Fibroblast of villous mesenchyme (primary cell): Measurements from ENCODE around the gene NOS3. TPM values are rescaled to one million over a fixed set of nuclear protein-coding genes. Genes with fewer than 3 reads are reported as not detected.

ENCODE experiments used
- DNase-seq: peaks from one replicate; pipeline ENCODE4 v3.0.0-alpha.2; 2010; ENCODE audit warnings: low read depth
- H3K4me3 ChIP-seq: 2 replicates; pipeline ENCODE4 v1.5.1; 2011; ENCODE audit warnings: low read depth, mild to moderate bottlenecking, low read length
- total RNA-seq: library from RNA; depleted of rRNA; stranded (reverse); fragments of >200 nt; gene quantifications from 2 replicates; pipeline ENCODE4 v1.2.3, GENCODE V29; 2012
- TF ChIP-seq, protein P1 (sequence below): IDR thresholded peaks from 2 replicates; pipeline ENCODE4 v1.5.1; 2012; ENCODE audit warnings: low read depth, mild to moderate bottlenecking, low read length; ENCODE audit not compliant: insufficient read depth

NOS3 gene
- total RNA-seq, 1 donor, result 1.3 TPM

DNA sequence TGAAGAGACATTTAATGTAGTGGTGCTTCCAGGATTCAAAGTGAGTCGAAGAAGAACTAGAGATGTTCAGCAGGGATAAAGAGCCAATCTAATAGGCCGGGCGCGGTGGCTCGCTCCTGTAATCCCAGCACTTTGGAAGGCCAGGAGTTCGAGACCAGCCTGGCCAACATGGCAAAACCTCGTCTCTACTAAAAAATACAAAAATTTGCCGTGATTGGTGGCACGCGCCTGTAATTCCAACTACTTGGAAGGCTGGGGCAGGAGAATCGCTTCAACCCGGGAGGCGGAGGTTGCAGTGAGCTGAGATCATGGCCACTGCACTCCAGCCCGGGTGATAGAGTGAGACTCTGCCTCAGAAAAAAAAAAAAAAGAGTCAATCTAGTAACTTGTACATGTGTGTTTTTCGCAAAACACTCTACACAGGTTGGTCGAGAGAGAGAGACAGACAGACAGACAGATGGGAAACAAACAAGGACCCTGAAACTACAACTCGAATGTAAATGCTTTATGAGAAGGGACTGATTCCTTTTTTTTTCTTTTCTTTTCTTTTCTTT lies 38.2 kb downstream of the NOS3 start:
- peak overlapping the region; percentile 81 for H3K4me3 ChIP-seq
- DNase-seq, result no peak
- TF ChIP-seq, protein P1, sequence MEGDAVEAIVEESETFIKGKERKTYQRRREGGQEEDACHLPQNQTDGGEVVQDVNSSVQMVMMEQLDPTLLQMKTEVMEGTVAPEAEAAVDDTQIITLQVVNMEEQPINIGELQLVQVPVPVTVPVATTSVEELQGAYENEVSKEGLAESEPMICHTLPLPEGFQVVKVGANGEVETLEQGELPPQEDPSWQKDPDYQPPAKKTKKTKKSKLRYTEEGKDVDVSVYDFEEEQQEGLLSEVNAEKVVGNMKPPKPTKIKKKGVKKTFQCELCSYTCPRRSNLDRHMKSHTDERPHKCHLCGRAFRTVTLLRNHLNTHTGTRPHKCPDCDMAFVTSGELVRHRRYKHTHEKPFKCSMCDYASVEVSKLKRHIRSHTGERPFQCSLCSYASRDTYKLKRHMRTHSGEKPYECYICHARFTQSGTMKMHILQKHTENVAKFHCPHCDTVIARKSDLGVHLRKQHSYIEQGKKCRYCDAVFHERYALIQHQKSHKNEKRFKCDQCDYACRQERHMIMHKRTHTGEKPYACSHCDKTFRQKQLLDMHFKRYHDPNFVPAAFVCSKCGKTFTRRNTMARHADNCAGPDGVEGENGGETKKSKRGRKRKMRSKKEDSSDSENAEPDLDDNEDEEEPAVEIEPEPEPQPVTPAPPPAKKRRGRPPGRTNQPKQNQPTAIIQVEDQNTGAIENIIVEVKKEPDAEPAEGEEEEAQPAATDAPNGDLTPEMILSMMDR, result no peak

DNA sequence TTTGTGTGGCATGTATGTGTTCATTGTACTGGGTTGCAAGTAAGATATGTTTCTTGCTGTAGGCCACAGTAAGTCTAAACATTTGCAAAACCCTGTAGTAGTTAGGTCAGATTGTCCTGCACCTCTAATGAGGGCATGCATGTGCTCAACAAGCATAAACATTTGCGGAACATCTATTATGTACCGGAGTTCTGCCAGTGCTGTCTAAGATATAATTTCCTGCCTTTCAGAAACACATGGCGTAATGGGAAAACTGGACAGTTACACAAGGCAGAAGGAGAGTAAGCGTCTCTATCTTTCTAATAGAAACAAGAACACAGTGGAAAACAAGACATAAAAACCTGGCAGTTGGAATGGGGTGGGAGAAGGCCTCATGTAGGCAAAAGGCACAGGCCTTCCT lies 40.2 kb downstream of the NOS3 start:
- TF ChIP-seq, protein P1, result no peak

DNA sequence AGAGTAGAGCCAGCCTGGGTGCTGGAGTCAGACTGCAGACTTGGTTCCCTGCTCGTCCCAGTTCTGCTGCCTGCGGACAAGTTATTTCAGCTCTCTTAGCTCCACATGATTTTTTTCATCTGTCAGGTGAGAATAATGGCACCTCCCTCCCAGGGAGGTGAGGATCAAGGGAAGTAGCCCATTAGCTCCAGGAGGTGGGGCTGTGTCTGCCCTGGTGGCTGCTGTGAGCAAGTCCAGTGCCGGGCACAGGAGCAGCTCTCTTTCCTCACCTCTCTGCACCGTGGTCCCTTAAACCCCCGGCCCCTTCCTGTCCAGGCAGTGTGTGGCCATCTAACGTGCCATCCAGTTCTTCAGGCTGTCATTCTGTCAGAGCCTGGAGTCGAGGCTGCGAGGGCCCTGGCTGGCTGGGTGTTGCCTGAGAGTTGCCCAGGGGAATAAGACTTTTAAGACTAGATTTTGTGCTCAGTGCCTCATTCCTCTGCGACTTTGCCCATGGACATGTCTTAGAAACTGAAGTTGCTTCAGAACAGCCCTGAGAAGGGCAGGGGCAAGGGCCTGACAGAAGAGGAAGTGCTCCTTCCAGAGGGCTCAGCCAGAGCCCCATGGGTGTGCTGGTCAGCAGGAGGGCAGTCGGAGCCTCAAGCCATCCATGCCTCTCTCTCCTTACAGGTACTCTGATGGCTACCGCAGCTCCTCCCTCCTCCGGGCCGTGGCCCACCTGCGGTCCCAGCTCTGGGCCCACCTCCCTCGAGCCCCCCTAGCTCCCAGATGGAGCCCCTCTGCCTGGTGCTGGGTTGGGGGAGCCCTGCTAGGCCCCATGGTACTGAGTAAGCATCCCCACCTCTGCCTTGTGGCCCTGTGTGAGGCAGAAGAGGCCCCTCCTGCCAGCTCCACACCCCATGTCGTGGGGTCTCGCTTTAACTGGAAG lies 42.4 kb downstream of the NOS3 start:
- TF ChIP-seq, protein P1, result no peak
- no peak overlapping the region for H3K4me3 ChIP-seq
- no peak for DNase-seq

More for the DNA sequence above, 40.2 kb downstream of the NOS3 start:
- no peak overlapping the region for H3K4me3 ChIP-seq
- DNase-seq, result peak; percentile 75

DNA sequence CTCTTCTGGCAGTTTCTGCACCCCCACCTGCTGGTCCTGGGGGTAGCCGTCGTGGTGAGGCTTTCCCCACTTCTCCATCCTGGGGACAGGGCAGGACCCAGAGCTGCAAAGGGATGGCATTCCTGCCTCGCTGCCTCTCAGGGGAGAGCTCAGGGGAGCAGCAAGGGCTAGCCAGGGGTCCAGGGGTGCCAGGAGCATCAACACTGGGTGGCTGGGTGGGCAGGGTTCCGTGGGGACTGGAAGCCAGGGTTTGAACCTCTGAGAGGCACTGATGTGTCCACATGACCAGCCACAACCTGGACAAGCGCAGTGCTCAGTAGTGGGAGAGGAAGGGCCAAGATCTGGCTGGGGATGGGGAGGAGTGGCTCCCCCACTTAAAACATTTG lies 43.0 kb downstream of the NOS3 start:
- TF ChIP-seq, protein P1, result no peak
- no peak overlapping the region for H3K4me3 ChIP-seq
- no peak for DNase-seq

DNA sequence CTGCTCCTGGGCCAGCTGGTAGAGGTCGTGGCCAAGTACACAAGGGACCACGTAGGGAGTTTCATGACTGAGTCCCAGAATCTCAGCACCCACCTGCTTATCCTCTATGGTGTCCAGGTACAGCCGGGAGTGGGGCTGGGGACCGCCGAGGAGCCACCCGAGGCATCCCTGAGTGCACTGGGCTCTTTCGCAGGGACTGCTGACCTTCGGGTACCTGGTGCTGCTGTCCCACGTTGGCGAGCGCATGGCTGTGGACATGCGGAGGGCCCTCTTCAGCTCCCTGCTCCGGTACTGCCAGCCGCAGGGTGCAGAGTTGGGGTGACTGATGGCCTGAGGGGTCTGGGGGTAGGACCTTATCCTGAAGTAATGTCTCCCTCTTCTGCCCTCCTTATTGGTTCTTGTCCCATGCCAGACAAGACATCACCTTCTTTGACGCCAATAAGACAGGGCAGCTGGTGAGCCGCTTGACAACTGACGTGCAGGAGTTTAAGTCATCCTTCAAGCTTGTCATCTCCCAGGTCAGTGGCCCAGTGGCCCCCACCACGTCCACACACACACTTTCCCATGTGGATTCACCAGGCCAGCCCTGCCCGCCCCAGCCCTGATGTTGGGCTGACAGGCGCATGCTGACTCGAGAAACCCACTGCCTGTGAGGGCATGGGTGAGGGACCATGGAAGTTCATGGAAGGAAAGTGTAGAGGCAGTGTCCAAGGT lies 43.7 kb downstream of the NOS3 start:
- no peak overlapping the region for H3K4me3 ChIP-seq
- TF ChIP-seq, protein P1, result no peak
- DNase-seq, result no peak

DNA sequence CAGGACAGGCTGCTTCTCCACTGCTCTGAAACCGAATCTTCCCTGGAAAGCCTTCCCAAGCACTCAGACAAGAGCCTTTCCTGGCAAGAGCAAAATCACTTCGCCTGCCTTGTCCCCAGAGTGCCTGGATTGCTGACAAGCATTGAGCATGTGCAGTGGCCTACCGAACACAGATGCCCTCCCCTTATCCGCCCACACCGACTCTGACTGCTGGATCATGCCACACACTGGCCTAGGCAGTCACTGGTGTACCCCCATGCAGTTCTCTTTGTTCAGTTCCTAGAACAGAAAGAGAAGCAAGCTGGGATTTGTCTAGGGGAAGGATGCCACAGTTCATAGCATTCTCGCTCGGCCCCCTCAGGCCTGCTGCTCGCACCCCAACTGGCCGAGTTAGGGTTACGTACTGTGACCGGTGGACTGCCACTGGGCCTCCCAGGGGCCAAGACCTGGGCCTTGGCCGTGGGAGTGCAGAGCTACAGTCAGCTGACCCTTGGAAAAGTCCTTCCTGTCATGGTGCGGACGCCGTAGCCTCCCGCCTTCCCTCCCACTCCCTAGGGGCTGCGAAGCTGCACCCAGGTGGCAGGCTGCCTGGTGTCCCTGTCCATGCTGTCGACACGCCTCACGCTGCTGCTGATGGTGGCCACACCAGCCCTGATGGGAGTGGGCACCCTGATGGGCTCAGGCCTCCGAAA lies 44.4 kb downstream of the NOS3 start:
- H3K4me3 ChIP-seq, result no peak overlapping the region
- DNase-seq, result no peak
- TF ChIP-seq, protein P1, result no peak
